GM19397 (cell line): Measurements from ENCODE around the gene C2CD2.
"Not testable (repeated sequence)": the region's sequence is repeated elsewhere in the genome, so short reads cannot be mapped to it uniquely, and the experiment has no call there.

Experiments
- ATAC-seq: cut with Tn5 transposase; IDR thresholded peaks from one replicate; pipeline ENCODE4 v1.9.1; 2021; ENCODE audit warnings: mild to moderate bottlenecking, moderate library complexity; ENCODE audit not compliant: unreplicated experiment

The C2CD2 gene

GRCh38 chr21:41959697-41960096 lies 5.9 kb upstream of the C2CD2 start:
- ATAC-seq = not testable (repeated sequence)

GRCh38 chr21:41958886-41959563 lies 5.2 kb upstream of the C2CD2 start:
- no peak for ATAC-seq

- ATAC-seq = no peak
Observed at GRCh38 chr21:41957991-41958766, 4.4 kb upstream of the C2CD2 start.

- ATAC-seq = no peak
Observed at GRCh38 chr21:41956926-41957729, 3.3 kb upstream of the C2CD2 start.

DNA sequence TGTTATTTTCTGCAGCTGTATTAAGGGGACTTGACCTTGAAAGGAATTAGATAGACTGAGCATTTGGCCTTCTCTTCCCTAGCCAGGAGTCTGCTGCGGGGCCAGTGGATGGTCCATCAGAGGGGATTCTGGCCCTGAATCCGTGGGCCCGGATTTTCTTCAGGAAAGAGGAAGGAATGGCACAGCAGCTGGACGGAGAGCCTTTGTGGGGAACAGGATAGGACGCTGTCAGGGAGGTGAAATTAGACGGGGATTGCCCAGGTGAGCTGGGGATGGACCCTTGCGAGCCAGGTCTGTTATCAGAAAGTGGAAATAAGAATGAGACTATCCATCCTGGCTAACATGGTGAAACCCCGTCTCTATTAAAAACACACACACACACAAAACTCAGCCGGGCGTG lies 1.7 kb upstream of the C2CD2 start:
- no peak for ATAC-seq

GRCh38 chr21:41954654-41955499 lies 1.1 kb upstream of the C2CD2 start:
- no peak for ATAC-seq

GRCh38 chr21:41953249-41953830 lies 478 bp downstream of the C2CD2 start:
- peak; percentile 30 for ATAC-seq

DNA sequence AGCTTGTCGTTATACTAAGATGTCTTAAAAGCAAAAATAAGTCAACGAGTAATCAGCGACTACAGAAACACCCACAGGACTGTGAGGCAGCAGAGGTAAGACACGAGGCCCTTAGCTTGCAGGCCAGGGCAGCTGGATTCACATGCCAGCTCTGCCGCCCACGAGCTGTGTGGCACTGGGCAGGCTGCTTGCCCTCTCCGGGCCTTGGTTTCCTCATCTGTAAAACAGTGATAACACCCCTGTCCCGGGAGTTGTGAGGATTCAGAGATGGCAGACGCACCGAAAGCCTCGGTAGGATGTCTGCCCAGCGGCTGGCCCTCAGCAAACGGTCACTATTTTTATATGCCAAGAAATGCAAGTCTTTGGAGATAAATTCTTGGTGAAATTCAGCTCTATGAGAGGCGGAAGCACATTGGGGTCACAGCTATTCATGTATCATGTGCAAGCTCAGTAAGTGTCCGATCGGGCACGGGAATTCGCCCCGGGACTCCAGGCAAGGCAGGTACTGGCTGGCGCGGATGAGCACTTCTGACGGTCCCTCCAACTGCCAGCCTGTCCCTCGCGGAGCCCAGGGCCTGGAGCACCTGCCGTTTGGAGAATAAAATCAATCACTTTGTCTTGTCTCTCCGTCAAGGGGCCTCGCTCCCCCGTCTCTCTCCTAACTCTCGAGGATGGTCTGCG lies 1.1 kb downstream of the C2CD2 start:
- ATAC-seq = no peak

GRCh38 chr21:41951876-41952567 lies 1.8 kb downstream of the C2CD2 start:
- no peak for ATAC-seq

DNA sequence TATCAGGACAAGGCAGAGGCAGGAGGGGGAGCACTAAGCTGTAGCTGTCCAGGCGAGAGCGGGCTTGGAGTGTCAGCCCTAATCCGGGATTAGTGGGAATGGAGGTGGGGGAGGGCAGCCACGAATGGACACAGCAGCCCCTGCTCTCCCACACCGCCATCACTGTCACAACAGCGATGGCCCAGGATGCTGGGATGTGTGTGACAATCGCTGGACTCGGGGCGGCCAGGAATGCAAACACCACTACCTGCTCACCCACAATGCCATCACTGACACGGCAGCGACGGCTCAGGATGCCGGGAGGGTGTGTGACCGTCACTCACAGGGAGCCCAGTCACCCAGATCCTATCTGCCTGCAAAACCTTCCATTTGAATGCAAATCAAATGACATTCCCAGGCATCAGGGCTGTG lies 2.9 kb downstream of the C2CD2 start:
- no peak for ATAC-seq

DNA sequence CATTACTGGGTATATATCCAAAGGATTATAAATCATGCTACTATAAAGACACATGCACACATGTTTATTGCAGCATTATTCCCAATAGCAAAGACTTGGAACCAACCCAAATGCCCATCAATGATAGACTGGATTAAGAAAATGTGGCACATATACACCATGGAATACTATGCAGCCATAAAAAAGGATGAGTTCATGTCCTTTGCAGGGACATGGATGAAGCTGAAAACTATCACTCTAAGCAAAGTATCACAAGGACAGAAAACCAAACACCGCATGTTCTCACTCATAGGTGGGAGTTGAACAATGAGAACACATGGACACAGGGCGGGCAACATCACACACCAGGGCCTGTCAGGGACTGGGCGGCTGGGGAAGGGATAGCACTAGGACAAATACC lies 4.2 kb downstream of the C2CD2 start:
- ATAC-seq = not testable (repeated sequence)

- ATAC-seq = no peak
Observed at GRCh38 chr21:41948901-41949300, 4.9 kb downstream of the C2CD2 start.

- ATAC-seq = no peak
Observed at GRCh38 chr21:41948078-41948895, 5.5 kb downstream of the C2CD2 start.

DNA sequence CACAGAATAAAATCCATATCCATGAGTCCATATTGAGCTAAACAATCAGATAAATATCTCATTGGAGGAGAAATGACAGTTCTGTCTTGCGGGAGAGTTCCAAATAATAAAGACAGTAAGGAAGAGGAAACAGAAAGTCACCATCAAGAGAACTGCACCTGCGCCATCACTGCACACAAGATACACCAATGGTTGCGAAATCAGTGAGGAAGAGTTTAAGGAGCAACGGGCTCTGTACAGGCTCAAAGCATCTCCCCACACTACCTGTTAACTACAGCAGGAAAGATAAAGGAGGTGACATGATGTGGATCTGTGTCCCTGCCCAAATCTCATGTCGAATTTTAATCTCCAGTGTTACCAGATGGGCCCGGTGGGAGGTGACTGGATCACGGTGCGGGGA lies 7.8 kb downstream of the C2CD2 start:
- ATAC-seq = no peak

GRCh38 chr21:41943851-41944250 lies 10.0 kb downstream of the C2CD2 start:
- no peak for ATAC-seq

- no peak for ATAC-seq
Observed at GRCh38 chr21:41942457-41942856, 11.4 kb downstream of the C2CD2 start.

DNA sequence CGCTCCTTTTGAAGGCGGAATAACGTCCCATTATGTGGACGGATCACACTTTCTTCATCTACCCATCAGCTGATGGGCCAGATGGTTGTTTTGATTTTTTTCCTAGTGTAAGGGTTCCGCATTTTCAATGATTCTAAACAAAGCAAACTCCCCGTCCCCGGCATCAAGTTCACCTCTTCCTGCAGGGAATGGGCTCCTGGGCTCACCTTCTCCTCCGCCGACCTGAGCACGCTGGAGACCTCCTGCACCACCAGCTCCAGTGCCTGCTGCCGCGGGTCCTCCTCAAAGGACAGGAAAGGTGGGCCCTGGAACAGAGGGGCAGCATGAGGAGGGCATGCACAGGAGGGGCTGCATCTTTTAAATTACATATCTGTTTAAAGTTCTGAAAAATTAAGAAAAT lies 11.9 kb downstream of the C2CD2 start:
- ATAC-seq = no peak

DNA sequence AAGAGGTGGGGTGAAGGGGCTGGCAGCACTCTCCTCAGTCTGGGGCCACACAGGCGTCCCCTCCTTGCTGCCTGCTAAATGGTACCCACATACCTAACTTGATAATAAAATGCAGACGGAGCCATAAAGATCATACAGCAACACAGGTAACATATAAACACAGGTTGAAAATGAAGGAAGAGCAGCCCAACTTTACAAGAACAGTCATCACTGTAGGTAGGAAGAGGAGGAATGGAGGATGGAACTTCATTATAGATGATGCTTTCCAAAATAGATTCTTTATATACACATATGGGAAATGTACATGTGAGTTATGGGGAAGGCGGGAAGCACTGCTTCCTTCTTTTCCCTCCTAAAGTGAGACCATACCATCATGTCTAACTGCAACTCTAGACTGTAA lies 13.4 kb downstream of the C2CD2 start:
- no peak for ATAC-seq
